IPS-18a (cell line): ENCODE measurements around the gene NFRKB.

Experiments used
- H3K27ac ChIP-seq: one replicate; pipeline ENCODE4 v1.5.1; 2013; ENCODE audit warnings: low read length
- H3K27me3 ChIP-seq: one replicate; pipeline ENCODE4 v1.6.1; 2013; ENCODE audit warnings: mild to moderate bottlenecking, low read length; ENCODE audit not compliant: control insufficient read depth, insufficient read depth
- H3K36me3 ChIP-seq: one replicate; pipeline ENCODE4 v1.6.1; 2013; ENCODE audit warnings: low read depth, low read length; ENCODE audit not compliant: control insufficient read depth
- H3K4me1 ChIP-seq: one replicate; pipeline ENCODE4 v1.6.1; 2013; ENCODE audit warnings: low read depth, low read length; ENCODE audit not compliant: control insufficient read depth
- H3K4me3 ChIP-seq: one replicate; pipeline ENCODE4 v1.5.1; 2013; ENCODE audit warnings: low read length
- H3K9ac ChIP-seq: one replicate; pipeline ENCODE4 v1.6.1; 2013; ENCODE audit warnings: mild to moderate bottlenecking, low read length, moderate library complexity
- H3K9me3 ChIP-seq: one replicate; pipeline ENCODE4 v1.6.1; 2013; ENCODE audit warnings: low read depth, low read length; ENCODE audit not compliant: control insufficient read depth

The NFRKB gene

DNA sequence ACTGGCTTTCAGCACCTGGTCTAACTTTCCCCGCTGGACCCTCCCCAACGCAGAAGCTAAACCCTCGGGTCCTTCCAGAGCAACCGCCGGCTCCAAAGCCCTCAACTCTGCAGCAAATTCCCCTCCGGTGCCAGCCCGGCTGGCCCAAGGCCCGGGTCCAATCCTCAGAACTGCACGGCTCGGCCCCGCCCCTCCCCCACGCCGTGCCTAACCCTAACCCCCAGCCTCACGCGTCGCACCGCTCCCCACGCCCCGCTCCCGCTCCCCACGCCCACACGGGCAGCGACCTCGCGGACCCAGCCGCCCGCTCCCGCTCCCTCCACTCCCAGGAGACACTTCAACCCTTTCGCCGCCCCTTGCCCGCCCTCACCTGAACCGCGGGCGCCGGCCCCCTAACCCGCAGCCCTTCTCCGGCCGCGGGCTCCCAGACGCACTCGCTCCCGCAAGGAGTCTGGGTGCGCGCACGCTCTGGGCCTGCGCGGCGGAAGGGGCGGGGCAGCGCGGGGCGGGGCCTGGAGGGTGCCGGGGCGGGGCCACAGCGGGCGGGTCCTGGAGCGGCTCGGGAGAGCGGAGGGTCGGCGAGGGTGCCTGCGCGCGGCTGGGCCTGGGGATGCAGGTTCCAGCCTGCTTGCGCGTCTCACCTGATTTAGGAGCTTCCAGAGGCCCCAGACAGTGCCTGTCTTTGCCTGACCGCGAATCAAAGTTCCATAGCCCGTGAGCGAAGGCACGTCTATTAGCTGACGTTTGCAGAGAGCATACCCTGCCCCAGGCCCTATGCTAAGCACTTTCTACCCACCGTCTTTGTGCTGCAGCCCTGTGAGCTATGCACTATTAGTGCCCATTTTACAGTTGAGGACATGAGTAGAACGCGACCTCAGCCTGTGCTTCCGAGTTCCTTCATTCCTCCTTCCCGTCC is at the start of gene NFRKB:
NFRKB (minus strand) TSS at position 453 of the 916 bp plus-strand sequence. CDS start 2,729 bp downstream, outside the sequence.
- H3K27me3 ChIP-seq: no peaks in the 10 kb centered on the region
- peak within 1 kb of the TSS; percentile 68 for H3K9ac ChIP-seq
- no peaks in the 10 kb centered on the region for H3K9me3 ChIP-seq
- H3K4me1 ChIP-seq: peaks cover 11% of the 10 kb centered on the region
- peak within 1 kb of the TSS; percentile 95 for H3K4me3 ChIP-seq
- H3K36me3 ChIP-seq: peaks cover 32% of the 10 kb centered on the region
- peak within 1 kb of the TSS; percentile 36 for H3K27ac ChIP-seq

GRCh38 chr11:129944696-129945095 is 49.3 kb upstream of the NFRKB start:
- H3K9ac ChIP-seq: no peak overlapping the region
- no peak overlapping the region for H3K4me3 ChIP-seq
- no peaks in the 10 kb centered on the region for H3K27me3 ChIP-seq
- no peak overlapping the region for H3K27ac ChIP-seq
- H3K36me3 ChIP-seq: peaks cover 13% of the 10 kb centered on the region
- no peaks in the 10 kb centered on the region for H3K9me3 ChIP-seq
- H3K4me1 ChIP-seq: no peaks in the 10 kb centered on the region

GRCh38 chr11:129943036-129943435 is 47.7 kb upstream of the NFRKB start:
- H3K27me3 ChIP-seq: no peaks in the 10 kb centered on the region
- H3K4me1 ChIP-seq: peaks cover 8% of the 10 kb centered on the region
- peaks cover 13% of the 10 kb centered on the region for H3K36me3 ChIP-seq
- no peaks in the 10 kb centered on the region for H3K9me3 ChIP-seq
- H3K4me3 ChIP-seq: no peak overlapping the region
- no peak overlapping the region for H3K27ac ChIP-seq
- H3K9ac ChIP-seq: no peak overlapping the region

DNA sequence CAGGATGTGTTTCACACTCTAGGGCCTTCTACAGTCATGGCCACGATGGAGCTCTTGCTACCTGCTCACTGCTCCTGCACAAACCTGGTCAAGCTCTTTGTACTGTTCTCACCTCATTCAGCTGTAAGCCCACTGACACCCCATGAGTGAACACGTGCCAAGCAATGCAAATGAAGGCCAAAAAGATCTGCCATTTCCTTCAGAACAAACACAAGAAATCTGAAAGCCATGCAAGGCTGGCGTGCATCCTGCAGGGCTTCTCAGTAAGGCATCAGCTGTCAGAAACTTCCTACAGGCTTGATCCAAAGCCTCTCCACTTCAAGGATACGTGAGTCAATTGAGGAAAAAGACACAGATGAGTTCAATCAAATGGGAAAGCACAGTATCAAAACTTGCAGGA is 44.1 kb upstream of the NFRKB start:
- Histone ChIP-seq H3K27me3 (no peaks in the 10 kb centered on the region), H3K4me3 (no peak overlapping the region), H3K4me1 (peaks cover 21% of the 10 kb centered on the region), H3K27ac (no peak overlapping the region), H3K9ac (no peak overlapping the region), H3K36me3 (peaks cover 13% of the 10 kb centered on the region), H3K9me3 (no peaks in the 10 kb centered on the region)

GRCh38 chr11:129938764-129939163 is 43.4 kb upstream of the NFRKB start:
- no peaks in the 10 kb centered on the region for H3K9me3 ChIP-seq
- H3K36me3 ChIP-seq: peaks cover 16% of the 10 kb centered on the region
- peaks cover 21% of the 10 kb centered on the region for H3K4me1 ChIP-seq
- H3K4me3 ChIP-seq: no peak overlapping the region
- no peaks in the 10 kb centered on the region for H3K27me3 ChIP-seq
- no peak overlapping the region for H3K9ac ChIP-seq
- H3K27ac ChIP-seq: no peak overlapping the region

- H3K4me3 ChIP-seq: no peak overlapping the region
- no peak overlapping the region for H3K27ac ChIP-seq
- H3K36me3 ChIP-seq: peaks cover 17% of the 10 kb centered on the region
- no peaks in the 10 kb centered on the region for H3K9me3 ChIP-seq
- no peak overlapping the region for H3K9ac ChIP-seq
- H3K27me3 ChIP-seq: no peaks in the 10 kb centered on the region
- H3K4me1 ChIP-seq: peaks cover 21% of the 10 kb centered on the region
Measured at GRCh38 chr11:129937592-129938238, 42.3 kb upstream of the NFRKB start.

GRCh38 chr11:129935723-129936122 is 40.3 kb upstream of the NFRKB start:
- Histone ChIP-seq H3K4me1 (peaks cover 21% of the 10 kb centered on the region), H3K9me3 (no peaks in the 10 kb centered on the region), H3K27me3 (no peaks in the 10 kb centered on the region), H3K27ac (peak overlapping the region; percentile 19), H3K4me3 (no peak overlapping the region), H3K9ac (no peak overlapping the region), H3K36me3 (peaks cover 6% of the 10 kb centered on the region)

- Histone ChIP-seq H3K36me3 (peaks cover 19% of the 10 kb centered on the region), H3K4me3 (no peak overlapping the region), H3K27me3 (no peaks in the 10 kb centered on the region), H3K4me1 (peaks cover 21% of the 10 kb centered on the region), H3K9ac (no peak overlapping the region), H3K27ac (no peak overlapping the region), H3K9me3 (no peaks in the 10 kb centered on the region)
Measured at GRCh38 chr11:129933891-129934290, 38.5 kb upstream of the NFRKB start.

- Histone ChIP-seq H3K36me3 (peaks cover 22% of the 10 kb centered on the region), H3K4me3 (no peak overlapping the region), H3K27me3 (no peaks in the 10 kb centered on the region)
Measured at GRCh38 chr11:129933262-129933661, 37.9 kb upstream of the NFRKB start.

DNA sequence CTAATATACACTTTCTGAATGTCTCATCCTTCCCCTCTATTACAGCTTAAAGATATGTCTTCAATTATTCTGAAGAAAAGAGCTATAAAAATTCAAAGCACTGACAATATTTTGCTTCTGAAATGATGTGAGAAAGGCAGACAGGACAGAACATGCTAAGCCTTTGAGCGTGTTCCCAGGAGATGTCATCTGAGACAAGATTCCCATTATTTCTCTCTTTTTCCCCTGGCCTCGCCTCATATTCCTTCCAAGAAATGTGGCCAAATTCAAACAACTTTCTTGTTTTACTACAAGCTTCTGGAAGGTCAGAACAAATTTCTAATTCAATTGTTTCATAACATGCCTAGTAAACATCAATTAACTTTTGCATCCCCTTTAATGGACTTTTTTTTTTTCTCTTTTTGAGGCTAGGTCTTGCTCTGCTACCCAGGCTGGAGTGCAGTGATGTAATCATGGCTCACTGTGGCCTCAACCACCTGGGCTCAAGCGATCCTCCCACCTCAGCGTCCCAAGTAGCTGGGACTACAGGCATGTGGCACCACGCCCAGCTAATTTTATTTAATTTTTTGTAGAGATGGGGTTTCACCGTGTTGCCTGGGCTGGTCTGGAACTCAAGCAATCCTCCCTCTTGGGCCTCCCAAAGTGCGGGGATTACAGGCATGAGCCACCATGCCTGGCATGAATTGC is 37.1 kb upstream of the NFRKB start:
- no peaks in the 10 kb centered on the region for H3K27me3 ChIP-seq
- H3K27ac ChIP-seq: no peak overlapping the region
- H3K9me3 ChIP-seq: no peaks in the 10 kb centered on the region
- peaks cover 8% of the 10 kb centered on the region for H3K4me1 ChIP-seq
- no peak overlapping the region for H3K9ac ChIP-seq
- no peak overlapping the region for H3K4me3 ChIP-seq
- H3K36me3 ChIP-seq: peaks cover 22% of the 10 kb centered on the region

More at GRCh38 chr11:129933262-129933661, 37.9 kb upstream of the NFRKB start:
- peaks cover 15% of the 10 kb centered on the region for H3K4me1 ChIP-seq
- H3K9ac ChIP-seq: no peak overlapping the region
- H3K27ac ChIP-seq: no peak overlapping the region
- no peaks in the 10 kb centered on the region for H3K9me3 ChIP-seq

- H3K27me3 ChIP-seq: no peaks in the 10 kb centered on the region
- no peak overlapping the region for H3K4me3 ChIP-seq
- H3K4me1 ChIP-seq: no peaks in the 10 kb centered on the region
- peaks cover 22% of the 10 kb centered on the region for H3K36me3 ChIP-seq
- H3K9ac ChIP-seq: no peak overlapping the region
- H3K9me3 ChIP-seq: no peaks in the 10 kb centered on the region
- no peak overlapping the region for H3K27ac ChIP-seq
Measured at GRCh38 chr11:129930743-129931142, 35.4 kb upstream of the NFRKB start.
